GM19193 (cell line): Measurements from ENCODE around the gene MEIOSIN.

Experiments used
- POLR2A ChIP-seq: IDR thresholded peaks from 4 replicates; pipeline ENCODE4 v1.6.1; 2011; ENCODE audit not compliant: insufficient read depth, insufficient read length; ENCODE audit errors: extremely low read depth

The MEIOSIN gene

DNA sequence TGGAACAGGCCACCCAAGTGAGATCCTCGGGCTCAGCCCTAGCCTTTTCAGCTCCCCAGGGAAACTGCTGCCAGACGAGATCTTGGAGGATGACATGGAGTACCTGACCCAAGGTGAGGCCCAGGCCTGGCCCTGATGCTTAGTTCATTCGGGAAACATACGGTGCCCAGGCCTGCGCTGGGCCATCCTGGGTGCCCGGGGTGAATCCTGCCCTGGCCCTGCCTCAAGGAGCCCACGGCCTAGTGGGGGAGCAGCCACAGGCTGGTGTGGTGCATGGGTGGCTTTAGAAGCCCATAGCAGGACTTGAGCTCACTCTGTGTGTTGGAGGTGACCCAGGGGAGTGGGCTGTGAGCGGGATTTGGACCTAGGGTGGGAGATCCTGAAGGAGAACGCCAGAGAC lies 25.7 kb downstream of the MEIOSIN start:
- no peak for TF ChIP-seq POLR2A

DNA sequence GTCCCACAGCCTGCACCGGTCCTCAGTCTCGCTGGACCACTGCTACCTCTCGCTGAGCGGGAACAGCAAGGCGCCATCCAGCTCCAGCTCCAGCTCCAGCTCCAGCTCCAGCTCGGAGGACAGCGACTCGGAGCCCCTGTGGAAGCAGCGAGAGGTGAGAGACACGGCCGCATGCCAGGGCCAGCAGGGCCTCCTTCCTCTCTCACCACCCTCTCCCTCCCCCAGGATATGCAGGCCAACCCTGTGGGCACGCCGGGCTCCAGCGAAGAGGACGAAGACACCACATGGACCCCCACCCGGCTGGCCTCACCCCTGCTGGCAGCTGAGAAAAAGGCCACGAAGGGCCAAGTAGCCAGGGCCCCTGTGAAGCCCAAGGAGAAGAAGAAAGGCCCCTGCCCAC lies 28.5 kb downstream of the MEIOSIN start:
- no peak for TF ChIP-seq POLR2A

DNA sequence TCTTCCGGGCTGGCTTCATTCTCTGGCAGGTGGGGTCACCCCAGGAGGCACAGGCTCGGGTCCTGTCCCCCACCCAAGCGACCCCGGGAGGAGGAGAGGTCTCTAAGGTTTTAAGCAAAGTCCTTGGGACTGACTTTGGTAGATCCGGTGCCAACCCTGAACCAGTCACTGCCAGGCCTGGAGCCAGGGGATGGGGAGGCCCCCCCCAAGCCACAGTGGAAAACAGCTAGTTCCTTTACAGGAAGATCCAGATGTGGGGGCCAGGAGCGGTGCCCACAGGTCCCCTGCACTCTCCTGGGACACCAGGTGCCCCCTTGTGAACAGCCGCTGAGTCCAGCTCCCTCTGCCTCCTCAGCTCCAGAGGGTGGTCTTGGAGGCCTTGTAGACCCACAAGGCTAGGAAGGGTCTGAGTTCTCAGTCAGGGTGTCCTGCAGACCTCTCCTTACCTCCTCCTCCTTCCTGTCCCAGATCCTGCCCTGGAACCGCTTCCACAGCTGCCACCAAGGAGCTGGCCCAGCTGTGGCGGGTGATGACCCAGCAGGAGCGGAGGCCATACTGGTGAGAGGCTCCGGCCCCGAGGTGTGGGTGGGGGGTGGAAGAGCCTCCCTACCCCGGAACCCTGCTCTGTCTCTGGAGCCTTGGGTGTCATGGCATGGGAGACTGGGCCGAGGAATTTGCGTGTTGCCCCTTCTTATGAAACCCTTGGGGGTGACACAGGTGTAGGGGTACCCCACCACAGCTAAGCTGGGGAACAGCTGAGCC lies 29.8 kb downstream of the MEIOSIN start:
- TF ChIP-seq POLR2A = no peak

GRCh38 chr19:45763691-45764294 lies 30.6 kb downstream of the MEIOSIN start:
- no peak for TF ChIP-seq POLR2A

DNA sequence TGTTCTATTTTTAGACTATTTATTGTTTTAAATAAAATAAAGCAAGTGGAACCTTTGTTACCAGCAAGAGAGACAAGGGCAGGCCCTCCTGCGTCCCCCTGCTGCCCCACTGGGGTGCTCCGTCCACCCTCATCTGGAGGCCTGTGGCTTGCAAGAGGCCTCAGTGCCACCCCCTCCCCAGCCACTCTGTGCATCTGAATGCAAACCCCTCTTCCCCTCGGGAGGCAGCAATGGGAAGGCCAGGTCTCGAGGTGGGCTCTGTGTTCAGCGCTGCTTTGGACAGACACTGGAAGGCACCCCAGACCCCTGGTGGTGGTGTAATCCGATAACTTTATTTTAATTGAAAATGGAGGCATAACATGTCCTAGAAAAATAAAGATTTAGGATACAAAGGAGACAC lies 31.2 kb downstream of the MEIOSIN start:
- no peak for TF ChIP-seq POLR2A

DNA sequence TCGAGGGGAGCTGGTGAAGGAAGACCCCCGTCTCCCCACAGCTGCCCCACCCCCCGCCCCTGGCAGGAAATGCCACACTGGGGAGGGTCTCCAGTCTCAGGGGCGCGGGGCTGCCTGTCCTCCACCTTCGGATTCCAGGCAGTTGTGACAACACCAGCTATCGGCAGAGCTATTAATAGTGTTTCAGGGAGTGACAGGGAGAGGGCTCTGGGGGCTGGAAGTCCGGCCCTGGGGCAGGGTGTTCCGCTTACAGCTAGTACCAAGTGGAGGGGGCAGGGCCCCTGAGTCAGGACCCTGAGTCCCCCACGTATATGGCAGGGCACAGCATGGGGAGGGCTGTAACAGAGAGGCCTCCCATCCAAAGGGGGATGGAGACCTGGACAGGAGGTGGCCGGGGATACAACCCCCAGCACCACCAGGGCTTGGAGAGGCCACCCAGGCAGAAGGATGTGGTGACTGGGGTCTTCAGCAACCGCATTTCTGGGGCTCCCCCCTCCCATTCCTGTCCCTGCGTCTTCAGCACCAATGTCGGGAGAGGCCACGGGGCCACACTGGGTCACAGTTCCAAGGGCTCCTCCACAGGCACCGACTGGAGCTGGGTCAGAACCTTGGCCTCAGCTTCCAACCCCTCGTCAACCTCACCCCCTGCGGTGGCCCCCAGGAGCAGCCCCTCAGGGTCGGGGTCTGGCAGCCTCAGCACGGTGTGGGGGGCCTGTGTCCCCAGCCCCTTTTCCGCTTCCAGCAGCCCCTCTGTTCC lies 31.9 kb downstream of the MEIOSIN start:
- TF ChIP-seq POLR2A = no peak

DNA sequence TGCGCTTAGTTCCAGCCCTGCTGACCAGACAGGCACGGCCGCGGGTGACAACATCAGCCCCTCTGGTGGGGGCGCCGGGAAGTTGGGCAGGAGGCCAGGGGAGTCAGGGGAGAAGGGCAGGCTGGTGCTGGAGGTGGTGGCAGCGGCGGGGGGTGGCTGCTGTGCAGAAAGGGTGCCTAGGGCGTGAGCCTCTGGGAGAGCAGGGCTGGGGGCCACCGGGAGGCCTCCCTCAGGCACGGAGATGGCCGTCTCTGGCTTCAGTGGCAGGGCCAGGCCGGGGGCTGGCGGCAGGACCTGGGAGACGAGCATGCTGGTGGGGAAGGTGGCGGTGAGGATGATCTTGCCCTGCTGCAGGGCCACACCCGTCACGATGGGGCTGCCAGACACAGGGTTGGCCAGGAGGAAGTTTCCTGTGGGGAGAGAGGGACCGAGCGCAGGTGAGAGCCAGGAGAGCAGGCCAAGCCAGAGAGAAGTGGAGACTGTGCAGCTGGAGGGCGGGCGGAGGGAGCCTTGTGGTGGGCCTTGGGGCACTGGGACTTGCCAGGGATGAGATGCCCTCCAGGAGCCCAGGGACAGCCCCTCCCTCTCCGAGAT lies 32.6 kb downstream of the MEIOSIN start:
- no peak for TF ChIP-seq POLR2A

GRCh38 chr19:45766296-45766868 lies 33.1 kb downstream of the MEIOSIN start:
- TF ChIP-seq POLR2A = no peak

DNA sequence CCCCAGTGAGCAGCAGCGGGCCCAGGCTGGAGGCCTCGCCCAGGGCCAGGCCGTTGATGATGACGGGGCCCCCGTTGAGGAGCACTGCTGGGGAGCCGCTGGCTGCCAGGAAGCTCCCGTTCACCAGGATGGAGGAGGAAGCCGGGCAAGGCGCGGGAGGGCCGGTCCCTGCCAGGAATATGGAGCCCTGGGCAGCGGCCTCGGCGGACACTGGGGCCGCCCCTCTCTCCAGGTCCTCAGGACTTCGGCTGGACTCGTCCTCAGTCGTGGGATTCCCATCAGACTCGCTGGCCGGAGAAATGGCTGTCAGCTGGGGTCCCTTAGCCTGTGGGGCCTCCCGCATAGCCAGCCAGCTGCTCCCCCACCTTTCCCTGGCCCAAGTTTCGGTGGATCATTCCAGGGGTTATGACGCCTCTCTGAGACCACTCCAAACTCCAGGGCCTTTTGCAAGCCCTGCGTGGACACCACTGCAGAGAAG lies 33.7 kb downstream of the MEIOSIN start:
- TF ChIP-seq POLR2A = no peak

DNA sequence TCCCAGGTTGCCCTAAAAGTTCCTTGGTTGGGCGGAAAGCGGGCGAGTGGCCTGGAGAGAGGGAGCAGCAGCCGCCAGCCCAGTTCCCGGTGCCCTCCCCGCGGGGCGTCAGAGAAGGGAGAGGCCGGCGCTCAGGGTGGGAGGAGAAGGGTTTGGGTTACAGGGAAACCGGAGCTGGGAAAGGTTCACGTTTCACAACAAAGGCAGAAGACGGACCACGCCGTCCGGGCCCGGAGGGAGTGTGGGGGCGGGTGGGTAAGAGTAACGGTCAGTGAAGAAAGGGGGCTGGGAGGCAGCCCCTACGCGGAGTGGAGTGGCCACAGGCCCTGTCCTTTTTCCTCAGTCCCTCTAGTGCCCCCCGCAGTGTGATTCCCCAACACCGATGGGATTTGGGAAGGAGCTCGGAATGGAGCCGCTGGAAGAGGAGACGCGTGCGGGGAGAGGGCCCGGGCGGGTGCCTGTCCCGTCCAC lies 34.2 kb downstream of the MEIOSIN start:
- TF ChIP-seq POLR2A = no peak

GRCh38 chr19:45767881-45768654 lies 34.8 kb downstream of the MEIOSIN start:
- TF ChIP-seq POLR2A = peak; percentile 18

GRCh38 chr19:45768655-45768983 lies 35.4 kb downstream of the MEIOSIN start:
- TF ChIP-seq POLR2A = no peak

GRCh38 chr19:45768984-45769782 lies 35.9 kb downstream of the MEIOSIN start, which contains the start of gene SIX5:
Gene SIX5 (minus strand): TSS chr19:45769252. CDS start chr19:45768844, 408 bp downstream.
- TF ChIP-seq POLR2A = peak; percentile 63
